ENCODE measurements around the gene LNX1. TPM values are rescaled to one million over a fixed set of nuclear protein-coding genes. Genes with fewer than 3 reads are reported as not detected.

Gene LNX1
- total and polyA plus RNA-seq, 9 donors = 0.35 to 4.4 (median 1.5) TPM

DNA sequence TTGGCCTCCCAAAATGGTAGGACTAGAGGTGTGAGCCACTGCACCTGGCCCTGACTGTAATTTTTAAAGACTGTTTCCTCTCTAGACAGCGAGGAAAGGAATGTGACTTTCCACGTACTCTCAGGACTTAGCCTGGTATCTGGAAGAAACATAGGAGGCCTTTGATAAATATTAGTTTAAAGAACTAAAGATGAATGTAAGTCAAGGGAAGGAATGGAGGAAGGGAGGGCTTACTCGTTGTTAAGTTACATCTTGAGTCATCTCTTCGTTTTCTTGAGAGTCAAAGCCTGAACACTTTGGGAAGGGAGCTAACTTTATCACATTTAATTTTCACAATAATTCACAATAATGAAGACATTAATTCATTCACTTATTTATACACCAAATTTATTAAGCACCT lies 7.2 kb upstream of the LNX1 start:
- no peak overlapping the region for H3K27ac ChIP-seq
- H3K4me3 ChIP-seq = no peak overlapping the region
- 85 to 93% (median 89%) methylated on average over 4 of the region's 4 CpGs for WGBS, 3 donors
- no peak for TF ChIP-seq EP300 (IDR thresholded peaks at IDR 0.05)
- TF ChIP-seq CTCF (IDR thresholded peaks at IDR 0.05) = no peak
- no peak for TF ChIP-seq POLR2A (IDR thresholded peaks at IDR 0.05)
- H3K9me3 ChIP-seq = no peaks in the 10 kb centered on the region
- H3K36me3 ChIP-seq = no peaks in the 10 kb centered on the region
- H3K4me1 ChIP-seq (ENCODE audit: insufficient read depth) = no peaks in the 10 kb centered on the region
- intact Hi-C loops (cut with DNase I) = no loop called here
- DNase-seq = no peak
- H3K27me3 ChIP-seq = no peaks in the 10 kb centered on the region

DNA sequence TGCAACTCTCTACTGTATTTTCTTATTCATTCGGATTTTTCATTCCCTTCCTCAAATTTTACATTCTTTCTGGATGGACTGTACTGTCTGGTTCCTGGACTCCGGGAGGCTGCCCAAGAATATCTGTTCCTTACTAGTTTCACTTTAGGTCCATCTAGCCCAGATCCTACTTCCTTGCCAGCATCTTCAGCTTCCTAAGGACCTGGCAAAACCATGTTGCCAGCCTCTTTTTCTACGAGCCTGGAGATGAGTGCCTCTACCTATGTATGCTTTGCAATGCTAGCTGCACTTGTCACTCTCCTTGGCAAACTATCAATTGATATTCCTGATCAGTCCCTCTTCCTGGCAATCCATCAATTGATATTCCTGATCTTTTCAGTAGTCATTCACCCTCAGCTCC lies 5.6 kb upstream of the LNX1 start:
- no peaks in the 10 kb centered on the region for H3K27me3 ChIP-seq
- H3K4me3 ChIP-seq = no peak overlapping the region
- no peaks in the 10 kb centered on the region for H3K9me3 ChIP-seq
- TF ChIP-seq CTCF (IDR thresholded peaks at IDR 0.05) = no peak
- no peak for TF ChIP-seq POLR2A (IDR thresholded peaks at IDR 0.05)
- no peak for TF ChIP-seq EP300 (IDR thresholded peaks at IDR 0.05)
- no peak overlapping the region for H3K27ac ChIP-seq
- no peaks in the 10 kb centered on the region for H3K36me3 ChIP-seq
- H3K4me1 ChIP-seq (ENCODE audit: insufficient read depth) = peaks cover 2% of the 10 kb centered on the region
- WGBS, 3 donors = 69 to 89% (median 76%) methylated on average over 3 of the region's 3 CpGs
- no peak for DNase-seq
- intact Hi-C loops (cut with DNase I) = no loop called here

DNA sequence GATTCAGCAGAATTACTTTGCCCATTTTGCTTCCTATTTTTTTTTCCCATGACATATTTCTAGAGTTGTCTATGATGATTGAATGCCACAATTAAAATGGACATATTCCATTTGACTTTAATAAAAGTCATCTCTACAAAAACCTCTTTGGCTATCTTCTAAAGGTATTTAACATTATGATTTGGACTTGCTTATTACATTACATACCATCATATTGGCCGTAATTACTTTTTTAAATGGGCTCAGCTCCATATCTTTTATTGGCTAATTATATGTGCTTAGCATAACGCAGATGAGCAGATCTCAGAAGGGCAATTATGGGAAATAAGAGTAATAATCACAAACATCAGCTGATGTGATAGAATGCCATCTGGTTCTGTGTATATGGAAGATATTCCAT lies 4.5 kb upstream of the LNX1 start:
- Histone ChIP-seq H3K27ac (no peak overlapping the region), H3K4me1 (ENCODE audit: insufficient read depth) (peaks cover 2% of the 10 kb centered on the region), H3K4me3 (no peak overlapping the region), H3K36me3 (no peaks in the 10 kb centered on the region), H3K27me3 (no peaks in the 10 kb centered on the region), H3K9me3 (no peaks in the 10 kb centered on the region)
- 70 to 94% (median 88%) methylated on average over 2 of the region's 2 CpGs for WGBS, 3 donors
- intact Hi-C loops (cut with DNase I) = no loop called here
- no peak for DNase-seq
- TF ChIP-seq POLR2A (IDR thresholded peaks at IDR 0.05) = no peak
- TF ChIP-seq EP300 (IDR thresholded peaks at IDR 0.05) = no peak
- TF ChIP-seq CTCF (IDR thresholded peaks at IDR 0.05) = no peak

DNA sequence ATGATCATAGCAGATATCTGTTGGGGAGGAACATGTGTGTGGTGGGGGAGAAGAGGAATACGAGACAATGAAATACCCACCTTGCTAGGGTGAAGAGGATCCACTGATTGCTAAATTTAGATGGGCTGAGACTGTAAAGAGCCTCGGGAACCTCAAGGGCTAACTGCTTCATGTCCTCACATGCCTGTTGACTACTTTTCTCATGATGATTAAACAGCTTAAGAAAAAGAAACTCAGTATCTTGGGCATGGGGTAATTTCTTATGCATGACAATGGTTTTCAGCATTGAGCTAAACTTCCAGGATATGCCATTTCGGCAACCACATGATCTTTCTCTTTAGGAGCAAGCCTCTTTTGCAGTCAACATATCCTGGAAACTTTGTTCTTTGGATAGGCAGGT lies 3.9 kb upstream of the LNX1 start:
- Histone ChIP-seq H3K36me3 (no peaks in the 10 kb centered on the region), H3K4me3 (no peak overlapping the region), H3K4me1 (ENCODE audit: insufficient read depth) (peaks cover 2% of the 10 kb centered on the region), H3K27me3 (no peaks in the 10 kb centered on the region), H3K9me3 (no peaks in the 10 kb centered on the region), H3K27ac (no peak overlapping the region)
- no peak for DNase-seq
- TF ChIP-seq EP300 (IDR thresholded peaks at IDR 0.05) (no peak), POLR2A (IDR thresholded peaks at IDR 0.05) (no peak), CTCF (IDR thresholded peaks at IDR 0.05) (no peak)
- intact Hi-C loops (cut with DNase I) = no loop called here
- 88 to 91% (median 91%) methylated on average over 3 of the region's 3 CpGs for WGBS, 3 donors

- H3K27ac ChIP-seq = no peak overlapping the region
- H3K4me1 ChIP-seq (ENCODE audit: insufficient read depth) = peaks cover 2% of the 10 kb centered on the region
- H3K36me3 ChIP-seq = no peaks in the 10 kb centered on the region
- DNase-seq = no peak
- no peak overlapping the region for H3K4me3 ChIP-seq
- no peaks in the 10 kb centered on the region for H3K9me3 ChIP-seq
- no peaks in the 10 kb centered on the region for H3K27me3 ChIP-seq
- intact Hi-C loops (cut with DNase I) = no loop called here
- WGBS, 3 donors = 81 to 90% (median 83%) methylated on average over 2 of the region's 2 CpGs
- no peak for TF ChIP-seq POLR2A (IDR thresholded peaks at IDR 0.05)
- no peak for TF ChIP-seq EP300 (IDR thresholded peaks at IDR 0.05)
- TF ChIP-seq CTCF (IDR thresholded peaks at IDR 0.05) = no peak
Observed at GRCh38 chr4:53593765-53594164, 2.5 kb upstream of the LNX1 start.
